ENCODE data around the gene LPIN2. TPM values are rescaled to one million over a fixed set of nuclear protein-coding genes. Genes with fewer than 3 reads are reported as not detected.
A peak's percentile ranks its signal among the peaks of the same experiment; 100 is the strongest.

Gene LPIN2
- total RNA-seq, 5 donors from 2014 or later (not counting 1 experiment from before 2014, with no cell fraction given), result 78.9 to 107 (median 88.8) TPM

DNA sequence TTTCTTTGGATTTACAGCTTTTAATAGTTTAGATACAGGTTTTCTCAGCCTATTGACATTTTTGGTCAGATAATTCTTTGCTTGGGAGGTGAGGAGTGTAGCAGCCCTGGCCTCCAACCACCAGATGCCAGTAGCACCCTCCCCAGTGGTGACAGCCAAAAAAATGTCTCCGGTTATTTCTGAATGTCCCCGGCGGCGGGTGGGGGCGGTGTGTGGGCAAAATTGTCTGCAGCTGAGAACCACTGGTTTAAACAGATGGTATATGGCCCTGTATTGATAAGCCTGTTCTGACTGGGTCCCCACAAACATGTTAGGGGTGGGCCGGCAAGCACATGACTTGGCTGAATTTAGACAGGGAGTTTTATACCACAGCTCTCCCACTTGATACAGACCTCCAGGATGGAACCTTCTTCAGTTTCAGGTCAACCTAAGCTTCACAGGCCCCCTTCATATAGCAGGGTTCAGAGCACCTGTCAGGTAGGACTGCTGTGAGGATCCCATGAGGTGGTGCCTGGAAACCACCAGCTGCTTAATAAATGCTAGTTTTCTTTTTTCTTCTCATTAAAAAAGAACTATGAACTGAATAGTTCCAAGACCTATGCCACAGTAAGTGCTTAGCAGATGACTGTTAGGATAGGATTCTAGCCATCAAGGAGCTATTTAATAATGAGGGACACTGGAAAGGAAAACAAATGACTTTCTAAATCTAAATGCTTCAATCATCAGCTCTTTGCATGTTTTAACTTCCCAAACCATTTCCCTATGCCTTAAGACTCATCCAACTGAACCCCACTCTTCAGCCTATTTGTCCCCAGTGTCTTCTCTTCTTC is 18.1 kb downstream of the LPIN2 start:
- peak overlapping the region; percentile 75 to 89 for H3K27ac Mint-ChIP-seq

DNA sequence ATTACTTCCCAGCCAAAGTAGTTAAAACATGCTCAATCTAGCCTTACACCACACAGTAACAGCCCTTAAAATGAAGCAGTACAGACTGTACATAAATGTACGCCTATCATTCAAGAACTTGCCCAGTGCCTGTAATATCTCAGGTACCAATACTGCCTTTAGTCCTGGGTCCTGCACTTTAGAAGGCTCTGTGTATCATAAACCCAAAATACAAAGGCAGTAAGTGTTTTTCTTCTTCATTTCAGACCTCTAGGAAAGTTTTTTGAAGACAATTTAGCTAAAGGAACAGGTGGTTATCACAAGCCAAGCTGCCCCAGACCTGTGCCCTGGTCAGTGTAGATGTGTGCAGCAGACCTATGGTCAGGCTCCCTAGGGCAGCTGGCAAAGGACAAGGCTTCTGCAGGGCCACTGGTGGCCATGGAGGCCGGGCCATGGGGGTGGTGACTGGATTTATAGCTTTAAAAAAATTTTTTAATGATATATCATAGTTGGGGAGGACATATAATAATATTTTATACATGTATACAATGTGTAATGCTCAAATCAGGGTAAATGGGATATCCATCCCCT is 18.8 kb downstream of the LPIN2 start:
- peaks cover 11% of the 10 kb centered on the region for H3K36me3 Mint-ChIP-seq
- 100% methylated on average over 1 of the region's 2 CpGs for WGBS (ENCODE audit: insufficient coverage)
- no peaks in the 10 kb centered on the region for H3K27me3 ChIP-seq (replicated peaks in 1 of 2; ENCODE audit: control insufficient read depth in 2 of 2, extremely low read depth in 1 of 2, insufficient read depth in 2 of 2, low read length in 1 of 2)
- H3K9me3 ChIP-seq, result no peaks in the 10 kb centered on the region
- ATAC-seq (replicated peaks in 1 of 4) (no peak), DNase-seq (no peak)
- no peaks in the 10 kb centered on the region for H3K27me3 Mint-ChIP-seq
- peaks cover 27 to 32% of the 10 kb centered on the region in 2 experiments for H3K4me1 ChIP-seq (ENCODE audit: control insufficient read depth in 1 of 2, extremely low read depth in 1 of 2, insufficient read depth in 2 of 2, low read length in 2 of 2)
- peak overlapping the region; percentile 75 to 85 for H3K27ac Mint-ChIP-seq
- peaks cover 71 to 90% (median 81%) of the 10 kb centered on the region in 3 donors for H3K4me1 Mint-ChIP-seq
- no peaks in the 10 kb centered on the region for H3K9me3 Mint-ChIP-seq
- no peaks in the 10 kb centered on the region for H3K36me3 ChIP-seq (ENCODE audit: control insufficient read depth in 2 of 2, extremely low read depth in 1 of 2, insufficient read depth in 1 of 2, low read length in 1 of 2)
- peak overlapping the region in 1 of 3 donors; percentile 43 for H3K4me3 Mint-ChIP-seq
- H3K4me3 ChIP-seq (ENCODE audit: control insufficient read depth in 1 of 2, extremely low read depth in 1 of 2, low read length in 1 of 2), result no peak overlapping the region
- peak overlapping the region; percentile 30 for H3K27ac ChIP-seq (ENCODE audit: low read length)
- ChIA-PET POLR2A (interaction anchor here (0.5 to 2.0 kb wide), 9 partner anchors 17 to 368 kb away, joined by 3 to 8 read pairs (median 4); no protein-coding TSS in a partner anchor), CTCF (interaction anchor here (0.5 to 4.8 kb wide), 64 partner anchors 8 to 303 kb away, joined by 3 to 93 read pairs (median 4); partner anchors contain the start of gene MYL12A (in 2 of the 2))

More for the DNA sequence above, 18.1 kb downstream of the LPIN2 start:
- ATAC-seq (replicated peaks in 1 of 4) (peak; percentile 82 to 86 (median 85)), DNase-seq (peak in 34 of 35 experiments; percentile 48 to 85 (median 72))
- Mint-ChIP-seq H3K27me3 (no peaks in the 10 kb centered on the region), H3K36me3 (peaks cover 9% of the 10 kb centered on the region), H3K4me3 (peak overlapping the region; percentile 41 to 43 (median 43)), H3K4me1 (peaks cover 74 to 90% (median 82%) of the 10 kb centered on the region in 3 donors), H3K9me3 (no peaks in the 10 kb centered on the region)
- Histone ChIP-seq H3K4me1 (ENCODE audit: control insufficient read depth in 1 of 2, extremely low read depth in 1 of 2, insufficient read depth in 2 of 2, low read length in 2 of 2) (peaks cover 31 to 40% of the 10 kb centered on the region in 2 experiments), H3K4me3 (ENCODE audit: control insufficient read depth in 1 of 2, extremely low read depth in 1 of 2, low read length in 1 of 2) (peak overlapping the region in 1 of 2 donors; percentile 7), H3K9me3 (no peaks in the 10 kb centered on the region), H3K27me3 (replicated peaks in 1 of 2; ENCODE audit: control insufficient read depth in 2 of 2, extremely low read depth in 1 of 2, insufficient read depth in 2 of 2, low read length in 1 of 2) (no peaks in the 10 kb centered on the region), H3K27ac (ENCODE audit: low read length) (peak overlapping the region; percentile 60), H3K36me3 (ENCODE audit: control insufficient read depth in 2 of 2, extremely low read depth in 1 of 2, insufficient read depth in 1 of 2, low read length in 1 of 2) (no peaks in the 10 kb centered on the region)
- no CpG with 5 or more reads among the region's 6 CpGs for WGBS (ENCODE audit: insufficient coverage)
- CTCF ChIA-PET, result interaction anchor here (0.6 to 4.8 kb wide), 65 partner anchors 9 to 670 kb away, joined by 3 to 93 read pairs (median 4); partner anchors contain the start of gene MYL12A (in 2 of the 2)
- POLR2A ChIA-PET, result interaction anchor here (0.6 to 2.0 kb wide), 6 partner anchors 18 to 251 kb away, joined by 3 to 8 read pairs (median 4); no protein-coding TSS in a partner anchor

DNA sequence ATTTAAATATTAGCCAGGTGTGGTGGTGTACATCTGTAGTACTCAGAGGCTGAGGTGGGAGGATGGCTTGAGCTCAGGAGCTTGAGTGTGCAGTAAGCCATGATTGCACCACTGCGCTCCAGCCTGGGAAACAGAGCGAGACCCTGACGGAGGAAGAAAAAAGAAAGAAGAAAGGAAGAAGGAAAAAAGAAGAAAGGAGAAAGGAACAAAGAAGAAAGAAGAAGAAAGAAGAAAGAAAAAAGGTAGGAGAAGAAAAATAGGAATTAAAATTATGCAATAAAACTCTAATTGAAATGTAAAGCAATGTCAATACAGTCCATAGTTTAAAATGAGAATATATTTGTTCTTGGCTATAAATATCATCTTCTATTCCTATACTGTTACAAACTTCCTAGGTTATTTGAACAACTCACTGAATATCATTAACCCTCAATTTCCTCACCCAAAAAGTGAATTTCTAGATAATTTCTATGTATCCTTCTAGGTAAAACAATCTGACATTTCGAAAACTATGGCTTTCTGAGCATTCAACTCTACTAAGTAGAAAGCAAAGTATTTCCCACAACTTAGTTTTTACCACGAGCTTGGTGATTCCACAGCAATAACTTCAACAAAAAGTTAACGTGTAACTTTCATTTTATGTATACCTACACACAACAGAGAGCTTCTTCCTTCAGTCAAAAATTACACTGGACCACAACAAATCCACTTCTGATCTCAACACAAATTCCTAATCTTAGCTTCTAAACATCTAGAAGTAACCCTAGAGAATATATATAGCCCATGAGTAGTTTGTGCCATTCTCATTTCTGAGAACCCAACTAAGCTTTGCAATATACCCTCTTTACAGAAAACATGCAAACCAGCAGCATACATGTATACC is 19.7 kb downstream of the LPIN2 start:
- ChIA-PET POLR2A (interaction anchor here (0.5 to 2.0 kb wide), 9 partner anchors 12 to 369 kb away, joined by 3 to 8 read pairs (median 4); no protein-coding TSS in a partner anchor), CTCF (interaction anchor here (0.5 to 4.8 kb wide), 33 partner anchors 7 to 254 kb away, joined by 3 to 93 read pairs (median 5); partner anchors contain the start of gene MYL12A (in 2 of the 2))
- no peak for ATAC-seq (replicated peaks in 1 of 4)
- no peaks in the 10 kb centered on the region for H3K9me3 ChIP-seq
- 49% methylated on average over 4 of the region's 6 CpGs for WGBS (ENCODE audit: insufficient coverage)
- Mint-ChIP-seq H3K4me3 (peak overlapping the region in 2 of 3 donors; percentile 28 to 43), H3K27ac (peak overlapping the region; percentile 79 to 85), H3K4me1 (peaks cover 69 to 90% (median 81%) of the 10 kb centered on the region in 3 donors), H3K27me3 (no peaks in the 10 kb centered on the region), H3K9me3 (no peaks in the 10 kb centered on the region), H3K36me3 (peaks cover 16% of the 10 kb centered on the region)
- no peak for DNase-seq
- H3K4me3 ChIP-seq (ENCODE audit: control insufficient read depth in 1 of 2, extremely low read depth in 1 of 2, low read length in 1 of 2), result no peak overlapping the region
- H3K27ac ChIP-seq (ENCODE audit: low read length), result peak overlapping the region; percentile 30
- no peaks in the 10 kb centered on the region for H3K36me3 ChIP-seq (ENCODE audit: control insufficient read depth in 2 of 2, extremely low read depth in 1 of 2, insufficient read depth in 1 of 2, low read length in 1 of 2)
- H3K27me3 ChIP-seq (replicated peaks in 1 of 2; ENCODE audit: control insufficient read depth in 2 of 2, extremely low read depth in 1 of 2, insufficient read depth in 2 of 2, low read length in 1 of 2), result no peaks in the 10 kb centered on the region
- peaks cover 18 to 27% of the 10 kb centered on the region in 2 experiments for H3K4me1 ChIP-seq (ENCODE audit: control insufficient read depth in 1 of 2, extremely low read depth in 1 of 2, insufficient read depth in 2 of 2, low read length in 2 of 2)

DNA sequence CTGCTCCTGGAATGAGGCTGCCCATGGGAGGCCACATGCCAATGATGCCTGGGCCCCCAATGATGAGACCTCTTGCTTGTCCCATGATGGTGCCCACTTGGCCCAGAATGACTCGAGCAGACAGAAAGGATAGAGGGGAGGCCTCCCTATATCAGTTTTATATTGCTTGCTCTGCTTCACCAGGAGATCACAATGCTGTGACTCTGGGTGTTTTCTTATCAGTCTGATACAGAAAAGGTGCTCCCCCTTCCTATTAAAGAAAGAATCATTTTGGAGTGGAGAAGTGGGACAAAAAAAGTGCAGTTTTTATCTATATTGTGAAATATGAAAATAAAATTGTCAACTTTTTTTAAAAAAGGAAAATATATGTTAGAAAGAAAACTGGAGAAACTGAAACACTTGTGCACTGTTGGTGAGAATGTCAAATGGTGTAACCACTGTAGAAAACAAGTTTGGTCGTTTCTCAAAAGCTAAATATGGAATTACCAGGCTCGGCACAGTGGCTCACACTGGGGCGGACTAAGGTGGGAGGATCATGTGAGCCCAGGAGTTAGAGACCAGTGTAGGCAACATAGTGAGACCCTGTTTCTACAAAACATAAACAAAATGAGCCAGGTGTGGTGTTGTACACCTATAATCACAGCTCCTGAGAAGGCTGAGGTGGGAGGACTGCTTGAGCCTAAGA is 21.8 kb downstream of the LPIN2 start:
- no peaks in the 10 kb centered on the region for H3K27me3 ChIP-seq (replicated peaks in 1 of 2; ENCODE audit: control insufficient read depth in 2 of 2, extremely low read depth in 1 of 2, insufficient read depth in 2 of 2, low read length in 1 of 2)
- peaks cover 16% of the 10 kb centered on the region for H3K36me3 Mint-ChIP-seq
- peaks cover 61 to 79% (median 73%) of the 10 kb centered on the region in 3 donors for H3K4me1 Mint-ChIP-seq
- no peak overlapping the region for H3K4me3 ChIP-seq (ENCODE audit: control insufficient read depth in 1 of 2, extremely low read depth in 1 of 2, low read length in 1 of 2)
- no peaks in the 10 kb centered on the region for H3K9me3 ChIP-seq
- H3K9me3 Mint-ChIP-seq, result no peaks in the 10 kb centered on the region
- peaks cover 14 to 15% of the 10 kb centered on the region in 2 experiments for H3K4me1 ChIP-seq (ENCODE audit: control insufficient read depth in 1 of 2, extremely low read depth in 1 of 2, insufficient read depth in 2 of 2, low read length in 2 of 2)
- no peaks in the 10 kb centered on the region for H3K36me3 ChIP-seq (ENCODE audit: control insufficient read depth in 2 of 2, extremely low read depth in 1 of 2, insufficient read depth in 1 of 2, low read length in 1 of 2)
- 60% methylated on average over 1 of the region's 4 CpGs for WGBS (ENCODE audit: insufficient coverage)
- ChIA-PET CTCF (interaction anchor here in 1 of 2 donors (0.7 kb wide), 1 partner anchor 44 kb away, joined by 3 read pairs; no protein-coding TSS in a partner anchor), POLR2A (no interaction called here)
- peak overlapping the region in 1 of 3 donors; percentile 33 for H3K4me3 Mint-ChIP-seq
- ATAC-seq (replicated peaks in 1 of 4) (no peak), DNase-seq (no peak)
- no peaks in the 10 kb centered on the region for H3K27me3 Mint-ChIP-seq
- peak overlapping the region; percentile 11 to 74 for H3K27ac Mint-ChIP-seq
- H3K27ac ChIP-seq (ENCODE audit: low read length), result no peak overlapping the region

GRCh38 chr18:2987876-2988790 is 24.8 kb downstream of the LPIN2 start:
- H3K27ac ChIP-seq (ENCODE audit: low read length), result no peak overlapping the region
- ATAC-seq (replicated peaks in 1 of 4), result no peak
- WGBS (ENCODE audit: insufficient coverage), result 100% methylated on average over 2 of the region's 5 CpGs
- CTCF ChIA-PET, result interaction anchor here (0.5 to 8.5 kb wide), 12 partner anchors 11 to 258 kb away, joined by 3 to 197 read pairs (median 4); no protein-coding TSS in a partner anchor
- peaks cover 13 to 31% of the 10 kb centered on the region in 2 experiments for H3K4me1 ChIP-seq (ENCODE audit: control insufficient read depth in 1 of 2, extremely low read depth in 1 of 2, insufficient read depth in 2 of 2, low read length in 2 of 2)
- Mint-ChIP-seq H3K27ac (no peak overlapping the region), H3K27me3 (no peaks in the 10 kb centered on the region), H3K4me1 (peaks cover 63 to 82% (median 71%) of the 10 kb centered on the region in 3 donors), H3K36me3 (peaks cover 16% of the 10 kb centered on the region), H3K9me3 (no peaks in the 10 kb centered on the region), H3K4me3 (no peak overlapping the region)
- H3K36me3 ChIP-seq (ENCODE audit: control insufficient read depth in 2 of 2, extremely low read depth in 1 of 2, insufficient read depth in 1 of 2, low read length in 1 of 2), result no peaks in the 10 kb centered on the region
- no peaks in the 10 kb centered on the region for H3K27me3 ChIP-seq (replicated peaks in 1 of 2; ENCODE audit: control insufficient read depth in 2 of 2, extremely low read depth in 1 of 2, insufficient read depth in 2 of 2, low read length in 1 of 2)
- POLR2A ChIA-PET, result interaction anchor here (0.6 to 0.9 kb wide), 4 partner anchors 55 to 460 kb away, joined by 3 to 9 read pairs (median 4); no protein-coding TSS in a partner anchor
- no peak for DNase-seq
- no peak overlapping the region for H3K4me3 ChIP-seq (ENCODE audit: control insufficient read depth in 1 of 2, extremely low read depth in 1 of 2, low read length in 1 of 2)
- no peaks in the 10 kb centered on the region for H3K9me3 ChIP-seq
